Suprapubic skin (tissue), 4 donors: ENCODE results near the gene ZFYVE28.

Experiments used
- EP300 ChIP-seq: sonication (generic); formaldehyde crosslinking; IDR thresholded peaks from one replicate; pipeline ENCODE4 v1.6.1; 2017; ENCODE audit warnings: antibody characterized with exemption
- POLR2AphosphoS5 ChIP-seq, 3 donors: sonication (generic); formaldehyde crosslinking; IDR thresholded peaks; one replicate each; pipeline ENCODE4 v1.6.1; 2017; ENCODE audit warnings: antibody characterized with exemption in 3 of 3

- no peak for TF ChIP-seq EP300
- no peak for TF ChIP-seq POLR2AphosphoS5 (IDR thresholded peaks at IDR 0.05)
Observed at GRCh38 chr4:2395584-2395983, 22.9 kb downstream of the ZFYVE28 start.
